Ishikawa (cell line): ENCODE data around the gene AGL.

Experiments used
- CEBPB ChIP-seq: IDR thresholded peaks from 2 replicates; pipeline ENCODE4 v1.6.1; 2012
- EP300 ChIP-seq: IDR thresholded peaks from 2 replicates; pipeline ENCODE4 v1.6.1; 2012; ENCODE audit warnings: borderline replicate concordance
- RAD21 ChIP-seq: IDR thresholded peaks from 2 replicates; pipeline ENCODE4 v1.6.1; 2012; ENCODE audit warnings: low read depth
- TAF1 ChIP-seq: IDR thresholded peaks from 2 replicates; pipeline ENCODE4 v1.6.1; 2012; ENCODE audit warnings: low read depth, mild to moderate bottlenecking

- no peak for TF ChIP-seq TAF1
- TF ChIP-seq EP300, result no peak
- TF ChIP-seq CEBPB, result no peak
- TF ChIP-seq RAD21, result no peak
Measured at GRCh38 chr1:99820546-99820945, 29.6 kb upstream of the AGL start.
